HG02981 (cell line): Measurements from ENCODE around the gene NKAIN2.

Experiments used
- ATAC-seq: cut with Tn5 transposase; IDR thresholded peaks from one replicate; pipeline ENCODE4 v1.9.1; 2021; ENCODE audit warnings: mild to moderate bottlenecking, moderate library complexity; ENCODE audit not compliant: unreplicated experiment

The NKAIN2 gene

GRCh38 chr6:124478906-124479305 lies 675.2 kb downstream of the NKAIN2 start:
- no peak for ATAC-seq

- no peak for ATAC-seq
Measured at GRCh38 chr6:124479991-124480430, 676.3 kb downstream of the NKAIN2 start.

- no peak for ATAC-seq
Measured at GRCh38 chr6:124482071-124482491, 678.4 kb downstream of the NKAIN2 start.

DNA sequence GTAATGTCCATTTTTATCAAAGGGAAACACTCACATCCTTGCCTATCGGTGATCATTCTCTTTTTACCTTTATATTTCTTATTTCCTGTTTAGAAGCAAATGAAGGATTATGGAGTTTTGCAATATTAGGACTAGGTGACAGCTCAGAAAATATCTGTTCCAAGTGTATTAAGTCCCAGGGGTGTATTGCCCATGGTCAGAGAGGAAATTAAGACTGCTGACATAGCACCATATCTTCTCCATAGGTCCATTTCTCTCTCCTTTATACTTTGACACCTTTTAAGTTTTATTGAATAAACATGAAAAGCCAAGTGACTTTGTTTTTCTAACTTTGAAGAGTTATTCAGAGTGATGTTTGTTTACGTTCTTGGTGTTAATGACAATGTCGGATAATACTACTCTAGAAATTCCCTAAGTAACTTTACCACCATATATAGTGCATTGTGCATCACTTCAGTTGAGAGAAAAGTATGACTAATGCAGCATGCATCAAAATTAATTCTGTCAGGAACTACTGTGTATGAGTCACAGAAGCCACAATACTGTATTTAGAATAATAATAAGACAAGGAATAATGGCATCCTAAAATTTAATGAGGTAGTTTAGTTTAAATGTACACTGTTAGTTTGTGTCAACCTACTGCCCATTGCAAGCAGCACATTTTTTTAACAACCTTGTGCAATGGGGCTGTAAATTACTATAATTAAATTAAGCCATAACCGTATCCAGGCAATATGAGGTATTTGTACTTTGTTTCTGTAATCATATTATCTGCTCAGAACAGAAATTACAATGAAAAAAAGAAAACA lies 684.2 kb downstream of the NKAIN2 start:
- ATAC-seq, result no peak

GRCh38 chr6:124490122-124490521 lies 686.5 kb downstream of the NKAIN2 start:
- ATAC-seq, result no peak

GRCh38 chr6:124493259-124493658 lies 689.6 kb downstream of the NKAIN2 start:
- no peak for ATAC-seq

DNA sequence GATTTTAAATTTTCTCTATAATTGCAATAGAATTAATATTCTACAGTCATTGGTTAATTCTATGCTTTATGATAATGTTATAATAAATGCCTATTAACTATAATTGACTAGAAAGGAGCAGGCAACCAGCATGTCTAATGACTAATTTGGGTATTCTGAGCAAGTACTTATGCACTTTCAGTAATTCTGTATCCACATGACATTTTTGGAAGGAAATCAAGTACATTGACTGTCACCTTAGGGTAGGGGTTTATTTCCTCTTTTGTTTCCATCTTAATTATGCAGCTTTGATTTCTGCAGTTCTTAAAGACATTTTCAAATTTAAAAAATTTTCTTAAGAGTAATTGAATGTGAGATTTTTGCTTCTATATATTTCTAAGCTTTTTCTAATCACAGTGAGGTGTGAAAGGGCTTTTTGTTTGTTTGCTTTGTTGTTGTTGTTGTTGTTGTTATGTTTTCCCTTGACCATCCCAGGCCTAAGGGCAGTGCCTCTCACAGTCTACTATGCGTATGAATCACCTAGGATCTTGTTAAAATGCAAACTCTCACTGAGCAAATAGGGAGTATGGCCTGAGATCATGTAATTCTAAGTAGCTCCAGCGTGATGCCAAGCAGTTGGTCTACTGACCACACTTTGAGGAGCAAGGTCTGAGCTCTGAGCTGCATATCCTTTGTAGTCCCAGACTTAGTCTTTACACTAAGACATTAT lies 691.4 kb downstream of the NKAIN2 start:
- ATAC-seq, result no peak

DNA sequence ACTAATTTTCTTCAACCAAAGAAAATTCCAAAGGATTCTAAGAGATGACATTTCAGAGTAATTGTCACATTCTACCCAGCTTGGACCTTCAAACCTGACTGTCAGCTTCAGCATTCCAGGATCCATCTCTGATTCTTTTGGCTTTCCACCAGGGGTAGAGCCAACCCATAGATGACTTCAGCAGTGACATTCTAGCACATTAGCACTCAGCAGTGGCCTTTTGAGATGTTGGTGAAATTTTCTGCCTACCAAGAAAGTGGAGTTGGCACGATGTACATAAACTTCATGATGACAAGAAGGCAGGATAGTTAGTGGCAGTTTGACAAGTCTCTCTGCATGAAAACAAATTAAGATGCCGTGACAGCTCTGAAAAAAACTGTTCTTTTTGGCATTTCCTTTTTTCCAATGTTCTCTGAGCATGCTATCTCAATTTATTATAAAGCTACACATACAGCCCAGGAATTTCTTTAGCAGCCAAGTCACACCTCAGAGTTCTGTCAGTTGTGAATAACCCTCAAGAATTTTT lies 692.1 kb downstream of the NKAIN2 start:
- ATAC-seq, result no peak

DNA sequence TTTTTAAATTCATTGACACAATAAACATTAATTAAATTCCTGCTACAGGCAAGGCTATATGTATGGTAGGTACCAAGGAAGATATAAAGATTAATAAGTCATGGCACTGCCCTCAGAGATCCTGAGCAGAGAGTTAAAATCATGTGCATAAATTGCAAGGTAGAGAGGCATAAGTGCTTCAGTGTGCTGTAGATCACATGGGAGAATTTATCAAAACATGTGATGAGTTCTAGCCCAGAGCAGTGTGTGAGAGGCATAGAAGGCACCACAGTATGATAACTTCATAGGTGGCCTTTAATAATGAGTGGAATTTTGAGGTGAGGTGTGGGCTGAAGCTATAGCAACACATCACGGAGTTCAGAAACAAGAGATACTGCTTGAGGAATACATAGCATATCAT lies 692.7 kb downstream of the NKAIN2 start:
- ATAC-seq, result no peak

GRCh38 chr6:124512431-124512830 lies 708.8 kb downstream of the NKAIN2 start:
- no peak for ATAC-seq

GRCh38 chr6:124517339-124517738 lies 713.7 kb downstream of the NKAIN2 start:
- no peak for ATAC-seq

GRCh38 chr6:124520514-124520913 lies 716.8 kb downstream of the NKAIN2 start:
- ATAC-seq, result no peak

DNA sequence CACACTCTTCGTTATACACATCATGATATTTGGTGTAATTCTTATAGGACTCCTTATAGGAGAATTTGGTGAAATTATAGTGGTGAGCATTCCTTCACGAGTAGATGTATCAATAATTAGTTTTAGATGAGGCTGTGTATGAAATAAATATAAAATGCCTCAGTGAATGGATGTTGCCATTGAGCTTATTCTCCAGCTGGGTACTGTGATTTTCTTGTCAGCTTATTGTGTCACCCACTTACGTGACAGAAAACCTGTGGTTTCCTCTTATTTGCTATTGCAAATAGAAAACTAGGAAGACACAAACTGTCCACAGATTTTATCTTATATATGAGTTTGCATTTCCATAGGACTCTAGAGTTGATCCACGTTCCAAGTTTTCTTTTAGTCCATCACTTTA lies 718.7 kb downstream of the NKAIN2 start:
- no peak for ATAC-seq

DNA sequence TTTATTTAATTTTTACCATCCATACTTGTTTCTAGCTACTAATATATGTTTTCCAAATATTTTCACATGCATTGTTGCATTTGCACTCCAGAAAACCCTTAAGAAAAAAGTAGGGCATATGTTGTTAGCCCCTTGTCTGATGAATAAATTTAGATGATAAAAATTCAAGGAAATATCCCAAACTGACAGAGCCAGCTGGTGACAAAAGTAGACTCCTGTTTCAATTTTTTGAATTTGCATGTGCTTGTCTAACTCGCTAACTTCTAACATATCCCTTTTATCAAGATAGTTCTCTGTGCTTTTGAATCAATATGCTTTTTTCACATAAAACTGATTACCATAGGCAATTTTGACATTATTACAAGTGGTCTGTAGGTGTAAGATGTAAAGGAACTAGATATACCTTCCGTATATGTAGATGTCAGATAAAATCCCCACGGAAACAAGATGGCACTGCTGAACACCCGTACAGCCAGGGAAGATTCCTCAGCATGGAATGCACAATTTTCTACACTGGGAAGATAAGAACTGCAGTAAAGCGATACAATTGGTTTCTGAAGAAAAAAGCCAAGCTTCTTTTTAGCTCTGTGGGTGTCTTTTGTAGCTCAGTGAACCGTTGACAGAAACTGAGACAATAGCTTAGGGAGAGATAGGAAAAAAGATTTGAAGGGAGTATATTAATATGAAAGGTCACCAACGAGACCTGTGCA lies 721.0 kb downstream of the NKAIN2 start:
- no peak for ATAC-seq

GRCh38 chr6:124530926-124531325 lies 727.3 kb downstream of the NKAIN2 start:
- ATAC-seq, result no peak

DNA sequence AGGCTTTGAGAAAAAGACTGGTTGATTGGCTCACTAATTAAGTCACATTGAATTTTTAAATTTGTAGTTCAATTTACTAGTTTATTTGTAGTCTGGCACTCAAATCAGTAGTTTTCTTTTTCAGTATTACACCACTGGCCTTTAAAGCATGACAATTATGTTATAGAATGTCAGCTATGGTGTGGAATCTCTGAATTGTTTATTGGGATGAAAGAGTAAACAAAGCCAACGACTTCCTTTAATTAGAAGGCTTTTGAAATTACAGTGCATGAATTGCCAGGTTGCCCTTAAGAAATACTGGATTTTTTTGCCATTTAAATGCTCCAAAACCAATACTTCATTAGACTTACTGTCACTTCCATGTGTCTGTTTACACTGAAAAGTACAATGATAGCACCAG lies 731.6 kb downstream of the NKAIN2 start:
- ATAC-seq, result no peak

DNA sequence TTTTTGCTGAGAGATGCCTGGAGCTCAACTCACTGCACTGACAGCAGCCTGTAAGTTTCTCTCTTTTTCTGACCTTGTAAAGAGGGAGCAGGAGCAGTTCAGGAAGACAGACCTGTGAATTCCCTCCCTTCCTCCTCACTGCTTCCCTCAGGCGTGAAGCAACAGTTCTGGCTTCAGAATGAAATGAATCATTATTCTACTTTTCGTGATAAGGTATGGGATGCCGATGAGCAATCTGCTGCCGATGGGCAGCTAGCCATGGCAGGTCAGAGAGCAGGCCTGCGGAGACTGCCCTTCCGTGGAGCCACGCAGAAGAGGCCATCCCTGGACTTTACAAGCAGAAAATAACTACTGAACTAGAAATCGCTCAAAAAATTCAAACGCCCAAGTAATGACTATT lies 732.1 kb downstream of the NKAIN2 start:
- no peak for ATAC-seq

DNA sequence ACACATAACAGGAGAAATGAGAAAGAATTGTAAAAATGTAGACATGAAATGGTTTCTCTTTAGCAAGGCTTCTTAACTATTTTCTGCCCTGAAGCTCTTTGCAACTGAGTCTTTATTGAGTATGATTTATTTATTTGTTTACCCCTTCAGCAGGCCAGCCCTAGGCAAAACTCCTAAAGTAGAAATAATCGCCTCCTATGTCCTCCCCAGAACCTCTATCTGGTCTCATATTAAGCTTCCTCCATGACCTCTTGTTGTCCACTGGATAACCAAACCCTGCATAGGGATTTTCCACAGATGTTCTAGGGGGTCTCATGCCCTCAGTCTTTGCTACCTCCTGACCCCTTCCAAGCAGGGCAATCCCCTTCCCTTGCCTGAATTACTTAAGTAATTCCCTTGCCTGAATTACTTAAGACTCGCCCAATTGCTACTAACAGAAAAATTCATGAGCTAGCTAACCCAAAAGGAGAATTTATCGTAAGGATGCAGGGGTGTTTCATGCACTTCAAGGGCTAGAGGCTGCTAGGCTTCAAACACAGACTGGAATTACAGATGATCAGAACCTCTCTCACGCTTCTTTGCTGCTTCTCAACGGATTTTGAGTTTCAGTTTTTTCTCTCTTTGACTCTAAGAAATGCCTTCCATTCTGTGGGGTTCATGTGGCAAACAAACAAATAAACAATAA lies 732.6 kb downstream of the NKAIN2 start:
- ATAC-seq, result no peak

DNA sequence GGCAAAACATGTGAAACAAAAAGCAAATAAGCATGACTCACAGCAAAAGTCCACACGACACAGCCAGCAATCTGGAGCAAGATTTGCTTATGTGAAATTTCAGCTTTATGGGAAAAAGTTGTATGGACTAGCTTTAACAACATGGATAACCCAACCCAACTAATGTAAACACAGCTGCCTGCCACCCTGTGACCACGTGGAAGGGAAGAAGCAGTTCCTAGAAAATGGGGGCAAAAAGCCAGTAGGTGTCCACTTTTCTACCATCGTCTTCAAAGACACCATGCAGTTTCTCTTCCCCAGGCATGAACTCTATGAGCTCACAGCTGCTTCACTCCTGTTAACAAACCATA lies 733.2 kb downstream of the NKAIN2 start:
- no peak for ATAC-seq

DNA sequence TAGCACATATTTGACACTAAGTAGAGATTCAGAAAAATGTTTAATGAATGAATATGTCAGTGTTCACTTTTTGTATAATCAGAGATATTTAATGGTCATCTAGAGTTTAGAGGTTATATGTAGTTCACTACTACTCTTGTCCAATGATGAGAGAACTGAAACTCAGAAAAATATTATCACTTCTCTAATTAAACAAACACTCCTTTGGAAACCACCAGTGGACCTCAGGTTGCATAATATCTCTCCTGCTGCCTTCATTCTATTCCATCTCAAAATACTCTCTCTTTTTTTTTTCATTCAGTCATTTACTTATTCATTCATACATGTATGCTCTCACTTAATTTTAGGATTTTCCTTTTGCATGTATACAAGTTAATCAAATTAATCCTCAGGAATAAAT lies 735.4 kb downstream of the NKAIN2 start:
- ATAC-seq, result no peak

- ATAC-seq, result no peak
Measured at GRCh38 chr6:124541573-124541972, 737.9 kb downstream of the NKAIN2 start.
